ENCODE data around the gene HMCN2. TPM values are rescaled to one million over a fixed set of nuclear protein-coding genes. Genes with fewer than 3 reads are reported as not detected.

The HMCN2 gene
- total and polyA plus RNA-seq, 4 donors = 0.24 to 1.8 (median 0.29) TPM

DNA sequence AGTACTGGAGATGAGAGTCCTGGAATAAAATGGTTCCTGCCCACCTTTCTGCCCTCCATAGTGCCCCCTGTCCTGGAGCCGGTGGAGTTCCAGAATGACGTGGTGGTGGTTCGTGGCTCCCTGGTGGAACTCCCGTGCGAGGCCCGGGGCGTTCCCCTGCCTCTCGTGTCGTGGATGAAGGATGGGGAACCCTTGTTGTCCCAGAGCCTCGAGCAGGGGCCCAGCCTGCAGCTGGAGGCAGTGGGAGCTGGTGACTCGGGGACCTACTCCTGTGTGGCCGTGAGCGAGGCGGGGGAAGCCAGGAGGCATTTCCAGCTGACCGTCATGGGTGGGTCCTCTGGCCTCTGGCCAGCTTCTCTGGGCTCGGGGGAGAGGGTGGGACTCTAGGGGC is 128.1 kb downstream of the HMCN2 start:
- TF ChIP-seq ATF3 (IDR thresholded peaks at IDR 0.05) = no peak
- TF ChIP-seq, protein P1, sequence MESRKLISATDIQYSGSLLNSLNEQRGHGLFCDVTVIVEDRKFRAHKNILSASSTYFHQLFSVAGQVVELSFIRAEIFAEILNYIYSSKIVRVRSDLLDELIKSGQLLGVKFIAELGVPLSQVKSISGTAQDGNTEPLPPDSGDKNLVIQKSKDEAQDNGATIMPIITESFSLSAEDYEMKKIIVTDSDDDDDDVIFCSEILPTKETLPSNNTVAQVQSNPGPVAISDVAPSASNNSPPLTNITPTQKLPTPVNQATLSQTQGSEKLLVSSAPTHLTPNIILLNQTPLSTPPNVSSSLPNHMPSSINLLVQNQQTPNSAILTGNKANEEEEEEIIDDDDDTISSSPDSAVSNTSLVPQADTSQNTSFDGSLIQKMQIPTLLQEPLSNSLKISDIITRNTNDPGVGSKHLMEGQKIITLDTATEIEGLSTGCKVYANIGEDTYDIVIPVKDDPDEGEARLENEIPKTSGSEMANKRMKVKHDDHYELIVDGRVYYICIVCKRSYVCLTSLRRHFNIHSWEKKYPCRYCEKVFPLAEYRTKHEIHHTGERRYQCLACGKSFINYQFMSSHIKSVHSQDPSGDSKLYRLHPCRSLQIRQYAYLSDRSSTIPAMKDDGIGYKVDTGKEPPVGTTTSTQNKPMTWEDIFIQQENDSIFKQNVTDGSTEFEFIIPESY (IDR thresholded peaks at IDR 0.05) = no peak
- TF ChIP-seq RXRA (IDR thresholded peaks at IDR 0.05) = no peak
- TF ChIP-seq HNF4A (conservative IDR thresholded peaks at IDR 0.05) = no peak
- TF ChIP-seq FOXA2 (IDR thresholded peaks at IDR 0.05) = no peak
- no peak for TF ChIP-seq YY1 (IDR thresholded peaks at IDR 0.05)
- TF ChIP-seq FOXA1 (IDR thresholded peaks at IDR 0.05) = no peak
- TF ChIP-seq GABPA (IDR thresholded peaks at IDR 0.05 in 1 of 2, conservative IDR thresholded peaks at IDR 0.05 in 1 of 2) = no peak
- TF ChIP-seq JUND (IDR thresholded peaks at IDR 0.05) = no peak
- no peak for TF ChIP-seq RAD21 (IDR thresholded peaks at IDR 0.05)
- no peak for TF ChIP-seq MAX (IDR thresholded peaks at IDR 0.05)
- TF ChIP-seq, protein P2, sequence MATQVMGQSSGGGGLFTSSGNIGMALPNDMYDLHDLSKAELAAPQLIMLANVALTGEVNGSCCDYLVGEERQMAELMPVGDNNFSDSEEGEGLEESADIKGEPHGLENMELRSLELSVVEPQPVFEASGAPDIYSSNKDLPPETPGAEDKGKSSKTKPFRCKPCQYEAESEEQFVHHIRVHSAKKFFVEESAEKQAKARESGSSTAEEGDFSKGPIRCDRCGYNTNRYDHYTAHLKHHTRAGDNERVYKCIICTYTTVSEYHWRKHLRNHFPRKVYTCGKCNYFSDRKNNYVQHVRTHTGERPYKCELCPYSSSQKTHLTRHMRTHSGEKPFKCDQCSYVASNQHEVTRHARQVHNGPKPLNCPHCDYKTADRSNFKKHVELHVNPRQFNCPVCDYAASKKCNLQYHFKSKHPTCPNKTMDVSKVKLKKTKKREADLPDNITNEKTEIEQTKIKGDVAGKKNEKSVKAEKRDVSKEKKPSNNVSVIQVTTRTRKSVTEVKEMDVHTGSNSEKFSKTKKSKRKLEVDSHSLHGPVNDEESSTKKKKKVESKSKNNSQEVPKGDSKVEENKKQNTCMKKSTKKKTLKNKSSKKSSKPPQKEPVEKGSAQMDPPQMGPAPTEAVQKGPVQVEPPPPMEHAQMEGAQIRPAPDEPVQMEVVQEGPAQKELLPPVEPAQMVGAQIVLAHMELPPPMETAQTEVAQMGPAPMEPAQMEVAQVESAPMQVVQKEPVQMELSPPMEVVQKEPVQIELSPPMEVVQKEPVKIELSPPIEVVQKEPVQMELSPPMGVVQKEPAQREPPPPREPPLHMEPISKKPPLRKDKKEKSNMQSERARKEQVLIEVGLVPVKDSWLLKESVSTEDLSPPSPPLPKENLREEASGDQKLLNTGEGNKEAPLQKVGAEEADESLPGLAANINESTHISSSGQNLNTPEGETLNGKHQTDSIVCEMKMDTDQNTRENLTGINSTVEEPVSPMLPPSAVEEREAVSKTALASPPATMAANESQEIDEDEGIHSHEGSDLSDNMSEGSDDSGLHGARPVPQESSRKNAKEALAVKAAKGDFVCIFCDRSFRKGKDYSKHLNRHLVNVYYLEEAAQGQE (IDR thresholded peaks at IDR 0.05) = no peak
- TF ChIP-seq HNF4G (IDR thresholded peaks at IDR 0.05) = no peak
- no peak for TF ChIP-seq TAF1 (conservative IDR thresholded peaks at IDR 0.05)
- TF ChIP-seq SP1 (IDR thresholded peaks at IDR 0.05) = no peak
- no peak for TF ChIP-seq EGR1 (IDR thresholded peaks at IDR 0.05; ENCODE audit: low read depth in 2 of 2)
- TF ChIP-seq NR2F2 (IDR thresholded peaks at IDR 0.05) = no peak
- Histone ChIP-seq H3K4me1 (ENCODE audit: control insufficient read depth in 4 of 4, insufficient read depth in 4 of 4, low read length in 3 of 4) (no peaks in the 10 kb centered on the region), H3K9ac (ENCODE audit: low read depth in 1 of 2, low read length in 2 of 2) (no peak overlapping the region), H3K27ac (ENCODE audit: low read depth in 1 of 2, low read length in 2 of 2) (no peak overlapping the region), H3K27me3 (ENCODE audit: control insufficient read depth in 4 of 4, insufficient read depth in 4 of 4, low read length in 3 of 4) (no peaks in the 10 kb centered on the region), H3K4me3 (ENCODE audit: low read depth in 1 of 3, low read length in 3 of 3) (no peak overlapping the region), H3K9me3 (ENCODE audit: control insufficient read depth in 4 of 4, low read length in 3 of 4) (no peaks in the 10 kb centered on the region), H3K36me3 (ENCODE audit: control insufficient read depth in 4 of 4, insufficient read depth in 3 of 4, low read depth in 1 of 4, low read length in 3 of 4) (no peaks in the 10 kb centered on the region)
- 87% methylated on average over 16 of the region's 16 CpGs for WGBS
- no peak for DNase-seq (ENCODE audit: low spot score)

DNA sequence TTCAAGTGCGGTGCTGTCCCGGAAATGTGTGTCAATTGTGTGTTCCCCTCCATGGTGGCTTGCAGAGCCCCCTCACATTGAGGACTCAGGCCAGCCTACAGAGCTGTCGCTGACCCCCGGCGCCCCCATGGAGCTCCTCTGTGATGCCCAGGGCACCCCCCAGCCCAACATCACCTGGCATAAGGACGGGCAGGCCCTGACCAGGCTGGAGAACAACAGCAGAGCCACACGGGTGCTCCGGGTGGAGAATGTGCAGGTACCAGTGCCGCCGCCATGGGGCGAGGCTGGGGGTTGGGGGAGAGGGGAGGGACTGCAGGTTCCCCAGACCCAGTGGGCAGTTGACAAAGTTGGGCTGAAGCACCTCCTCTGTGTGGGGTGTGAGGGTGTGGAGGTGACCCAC is 128.8 kb downstream of the HMCN2 start:
- Histone ChIP-seq H3K27me3 (ENCODE audit: control insufficient read depth in 4 of 4, insufficient read depth in 4 of 4, low read length in 3 of 4) (no peaks in the 10 kb centered on the region), H3K9me3 (ENCODE audit: control insufficient read depth in 4 of 4, low read length in 3 of 4) (no peaks in the 10 kb centered on the region), H3K4me1 (ENCODE audit: control insufficient read depth in 4 of 4, insufficient read depth in 4 of 4, low read length in 3 of 4) (no peaks in the 10 kb centered on the region), H3K4me3 (ENCODE audit: low read depth in 1 of 3, low read length in 3 of 3) (no peak overlapping the region), H3K36me3 (ENCODE audit: control insufficient read depth in 4 of 4, insufficient read depth in 3 of 4, low read depth in 1 of 4, low read length in 3 of 4) (no peaks in the 10 kb centered on the region), H3K27ac (ENCODE audit: low read depth in 1 of 2, low read length in 2 of 2) (no peak overlapping the region), H3K9ac (ENCODE audit: low read depth in 1 of 2, low read length in 2 of 2) (no peak overlapping the region)
- 91% methylated on average over 11 of the region's 11 CpGs for WGBS
- TF ChIP-seq RXRA (IDR thresholded peaks at IDR 0.05) = no peak
- TF ChIP-seq YY1 (IDR thresholded peaks at IDR 0.05) = no peak
- DNase-seq (ENCODE audit: low spot score) = no peak

All from liver (tissue), 9 donors.